IMR-90 (cell line): ENCODE data around the gene TEX53.

Experiments used
- CHD1 ChIP-seq: IDR thresholded peaks from 2 replicates; pipeline ENCODE4 v1.6.1; 2012; ENCODE audit warnings: low read depth, low read length, improper control_type of control experiment
- CTCF ChIP-seq: conservative IDR thresholded peaks from 2 replicates; pipeline ENCODE4 v1.5.1; 2012; ENCODE audit warnings: mild to moderate bottlenecking, low read depth, low read length, improper control_type of control experiment
- ELK1 ChIP-seq: fragments of 150-350 bp; IDR thresholded peaks from 2 replicates; pipeline ENCODE4 v1.6.1; 2016; ENCODE audit warnings: low read depth, mild to moderate bottlenecking, low read length, moderate library complexity, borderline replicate concordance
- FOS ChIP-seq: fragments of 150-350 bp; IDR thresholded peaks from 2 replicates; pipeline ENCODE4 v1.6.1; 2016; ENCODE audit warnings: low read depth, low read length
- MAZ ChIP-seq: IDR thresholded peaks from 2 replicates; pipeline ENCODE4 v1.6.1; 2012; ENCODE audit warnings: low read depth, mild to moderate bottlenecking, low read length, improper control_type of control experiment, moderate library complexity, borderline replicate concordance
- NFE2L2 ChIP-seq: fragments of 150-350 bp; IDR thresholded peaks from 2 replicates; pipeline ENCODE4 v1.6.1; 2016; ENCODE audit warnings: low read depth, mild to moderate bottlenecking, low read length
- POLR2A ChIP-seq: IDR thresholded peaks from 2 replicates; pipeline ENCODE4 v1.6.1; 2012; ENCODE audit warnings: mild to moderate bottlenecking, low read depth, low read length
- RAD21 ChIP-seq: IDR thresholded peaks from 2 replicates; pipeline ENCODE4 v1.6.1; 2012; ENCODE audit warnings: low read length, improper control_type of control experiment
- RCOR1 ChIP-seq: IDR thresholded peaks from 2 replicates; pipeline ENCODE4 v1.6.1; 2012; ENCODE audit warnings: mild to moderate bottlenecking, low read length, improper control_type of control experiment; ENCODE audit not compliant: insufficient replicate concordance
- RFX5 ChIP-seq: IDR thresholded peaks from 2 replicates; pipeline ENCODE4 v1.8.0; 2012; ENCODE audit warnings: low read depth, mild to moderate bottlenecking, low read length, moderate library complexity
- USF2 ChIP-seq: fragments of 150-350 bp; IDR thresholded peaks from 2 replicates; pipeline ENCODE4 v1.6.1; 2017; ENCODE audit warnings: mild to moderate bottlenecking, antibody characterized with exemption, low read length, low read depth

- TF ChIP-seq POLR2A, result no peak
- peak; percentile 84 for TF ChIP-seq CTCF
- no peak for TF ChIP-seq ELK1
- no peak for TF ChIP-seq RFX5
- no peak for TF ChIP-seq RCOR1
- peak; percentile 92 for TF ChIP-seq RAD21
- no peak for TF ChIP-seq MAZ
- TF ChIP-seq NFE2L2, result no peak
- no peak for TF ChIP-seq CHD1
- TF ChIP-seq USF2, result no peak
- no peak for TF ChIP-seq FOS
Measured at GRCh38 chr9:114662081-114662989, 4.7 kb upstream of the TEX53 start.
